ENCODE results near the gene HRH3.

DNA sequence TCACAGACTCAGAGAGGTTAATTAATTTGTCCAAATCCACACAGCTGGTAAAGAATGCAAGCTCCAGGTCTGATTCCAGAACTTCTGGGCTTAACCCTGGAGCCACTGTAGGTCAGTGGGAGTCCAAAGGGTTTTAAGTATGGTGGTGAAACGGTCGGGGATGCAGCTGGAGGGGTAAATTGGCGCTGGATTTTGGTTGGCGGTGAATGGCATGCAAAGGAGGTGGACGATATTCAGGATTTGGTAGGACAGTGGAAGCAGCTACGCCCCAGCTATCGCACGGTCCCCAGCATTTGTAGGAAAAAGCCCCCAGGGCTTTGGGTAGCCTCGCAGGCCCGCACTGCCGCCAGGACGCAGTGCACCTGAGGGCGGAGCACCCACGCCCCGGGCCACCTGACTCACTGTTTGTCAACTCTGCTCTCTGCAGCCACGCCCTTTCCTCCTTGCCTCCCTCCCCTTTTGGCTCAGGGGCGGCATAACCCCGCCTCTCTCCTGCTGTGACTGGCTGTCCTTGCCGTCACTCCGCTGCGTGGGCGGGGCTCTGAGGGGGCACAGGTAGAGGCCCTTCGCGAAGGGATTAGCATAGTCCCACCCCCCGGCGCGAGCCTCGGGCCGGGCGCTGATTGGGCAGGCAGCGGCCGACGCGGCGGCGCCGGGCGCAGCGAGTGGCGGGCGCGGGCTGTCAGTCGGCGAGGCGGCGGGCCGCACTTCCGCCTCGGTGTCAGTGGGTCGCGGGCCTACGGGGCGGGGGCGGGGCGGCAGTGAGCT lies 17.9 kb upstream of the HRH3 start, which contains the start of gene OSBPL2:
- TF ChIP-seq, protein P1, sequence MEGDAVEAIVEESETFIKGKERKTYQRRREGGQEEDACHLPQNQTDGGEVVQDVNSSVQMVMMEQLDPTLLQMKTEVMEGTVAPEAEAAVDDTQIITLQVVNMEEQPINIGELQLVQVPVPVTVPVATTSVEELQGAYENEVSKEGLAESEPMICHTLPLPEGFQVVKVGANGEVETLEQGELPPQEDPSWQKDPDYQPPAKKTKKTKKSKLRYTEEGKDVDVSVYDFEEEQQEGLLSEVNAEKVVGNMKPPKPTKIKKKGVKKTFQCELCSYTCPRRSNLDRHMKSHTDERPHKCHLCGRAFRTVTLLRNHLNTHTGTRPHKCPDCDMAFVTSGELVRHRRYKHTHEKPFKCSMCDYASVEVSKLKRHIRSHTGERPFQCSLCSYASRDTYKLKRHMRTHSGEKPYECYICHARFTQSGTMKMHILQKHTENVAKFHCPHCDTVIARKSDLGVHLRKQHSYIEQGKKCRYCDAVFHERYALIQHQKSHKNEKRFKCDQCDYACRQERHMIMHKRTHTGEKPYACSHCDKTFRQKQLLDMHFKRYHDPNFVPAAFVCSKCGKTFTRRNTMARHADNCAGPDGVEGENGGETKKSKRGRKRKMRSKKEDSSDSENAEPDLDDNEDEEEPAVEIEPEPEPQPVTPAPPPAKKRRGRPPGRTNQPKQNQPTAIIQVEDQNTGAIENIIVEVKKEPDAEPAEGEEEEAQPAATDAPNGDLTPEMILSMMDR (IDR thresholded peaks at IDR 0.05), result no peak
- TF ChIP-seq POLR2A (IDR thresholded peaks at IDR 0.05), result peak in 1 of 4 donors; percentile 78

Measured in esophagus squamous epithelium (tissue), 4 donors.